GM06990 (cell line): ENCODE measurements around the gene GABRA5.

Experiments
- DNase-seq: peaks from one replicate; pipeline ENCODE4 v3.0.0-alpha.2; 2011; ENCODE audit not compliant: insufficient read length; ENCODE audit errors: extremely low read depth
- H3K27me3 ChIP-seq: replicated peaks from 2 replicates; pipeline ENCODE4 v1.6.0; 2011; ENCODE audit warnings: low read length; ENCODE audit not compliant: control insufficient read depth, insufficient read depth
- H3K36me3 ChIP-seq: 2 replicates; pipeline ENCODE4 v1.5.1; 2011; ENCODE audit warnings: low read length; ENCODE audit not compliant: control insufficient read depth, insufficient read depth
- H3K4me3 ChIP-seq: replicated peaks from 2 replicates; pipeline ENCODE4 v1.5.1; 2011; ENCODE audit warnings: low read depth, mild to moderate bottlenecking, control low read depth, low read length
- CTCF ChIP-seq: IDR thresholded peaks from 2 replicates; pipeline ENCODE4 v1.5.1; 2011; ENCODE audit warnings: low read length, control low read depth, mild to moderate bottlenecking, inconsistent platforms; ENCODE audit not compliant: insufficient read depth, poor library complexity, severe bottlenecking

The GABRA5 gene

GRCh38 chr15:26882112-26882511 is 15.2 kb downstream of the GABRA5 start:
- H3K27me3 ChIP-seq: no peaks in the 10 kb centered on the region
- TF ChIP-seq CTCF: no peak
- no peak for DNase-seq
- no peak overlapping the region for H3K4me3 ChIP-seq
- no peaks in the 10 kb centered on the region for H3K36me3 ChIP-seq

GRCh38 chr15:26882616-26883365 is 15.9 kb downstream of the GABRA5 start:
- Histone ChIP-seq H3K4me3 (no peak overlapping the region), H3K36me3 (no peaks in the 10 kb centered on the region), H3K27me3 (no peaks in the 10 kb centered on the region)
- TF ChIP-seq CTCF: no peak
- DNase-seq: no peak

GRCh38 chr15:26883466-26883865 is 16.6 kb downstream of the GABRA5 start:
- no peak for DNase-seq
- Histone ChIP-seq H3K27me3 (no peaks in the 10 kb centered on the region), H3K36me3 (no peaks in the 10 kb centered on the region), H3K4me3 (no peak overlapping the region)
- no peak for TF ChIP-seq CTCF

GRCh38 chr15:26886566-26886965 is 19.7 kb downstream of the GABRA5 start:
- Histone ChIP-seq H3K4me3 (no peak overlapping the region), H3K36me3 (no peaks in the 10 kb centered on the region), H3K27me3 (no peaks in the 10 kb centered on the region)
- DNase-seq: no peak
- TF ChIP-seq CTCF: no peak

GRCh38 chr15:26887926-26888666 is 21.2 kb downstream of the GABRA5 start:
- TF ChIP-seq CTCF: no peak
- H3K36me3 ChIP-seq: no peaks in the 10 kb centered on the region
- no peak overlapping the region for H3K4me3 ChIP-seq
- no peaks in the 10 kb centered on the region for H3K27me3 ChIP-seq
- no peak for DNase-seq
